Endodermal cell (in vitro differentiated cells): ENCODE measurements around the gene ELMO1. TPM values are rescaled to one million over a fixed set of nuclear protein-coding genes. Genes with fewer than 3 reads are reported as not detected.

Source experiments
- DNase-seq: peaks from one replicate; pipeline ENCODE4 v3.0.0-alpha.2; 2017
- H3K27ac ChIP-seq: 2 replicates; pipeline ENCODE4 v1.5.1; 2013; ENCODE audit warnings: mild to moderate bottlenecking, low read depth, low read length, moderate library complexity
- H3K27me3 ChIP-seq: 2 replicates; pipeline ENCODE4 v1.6.1; 2013; ENCODE audit warnings: mild to moderate bottlenecking, low read length, moderate library complexity; ENCODE audit not compliant: insufficient read depth, control insufficient read depth, poor library complexity, severe bottlenecking
- H3K36me3 ChIP-seq: 2 replicates; pipeline ENCODE4 v1.7.0; 2013; ENCODE audit warnings: mild to moderate bottlenecking, low read length, moderate library complexity; ENCODE audit not compliant: control insufficient read depth, insufficient read depth
- H3K4me1 ChIP-seq: one replicate; pipeline ENCODE4 v1.7.0; 2013; ENCODE audit warnings: low read length; ENCODE audit not compliant: control insufficient read depth, insufficient read depth
- H3K4me3 ChIP-seq: 2 replicates; pipeline ENCODE4 v1.5.1; 2013; ENCODE audit warnings: mild to moderate bottlenecking, low read length, moderate library complexity
- H3K9ac ChIP-seq: 2 replicates; pipeline ENCODE4 v1.6.1; 2013; ENCODE audit warnings: mild to moderate bottlenecking, low read length, moderate library complexity; ENCODE audit not compliant: poor library complexity, severe bottlenecking; ENCODE audit errors: extremely low read depth
- H3K9me3 ChIP-seq: 2 replicates; pipeline ENCODE4 v1.6.1; 2013; ENCODE audit warnings: mild to moderate bottlenecking, low read length, moderate library complexity; ENCODE audit not compliant: control insufficient read depth
- H3K27ac Mint-ChIP-seq: 2 replicates; pipeline ENCODE4 v1.8.0; 2020; ENCODE audit warnings: mixed read lengths
- H3K27me3 Mint-ChIP-seq: 2 replicates; pipeline ENCODE4 v1.8.0; 2021; ENCODE audit warnings: mild to moderate bottlenecking, mixed read lengths; ENCODE audit not compliant: insufficient read depth
- H3K36me3 Mint-ChIP-seq: 2 replicates; pipeline ENCODE4 v1.8.0; 2020; ENCODE audit warnings: low read depth, mixed read lengths
- H3K4me1 Mint-ChIP-seq: 2 replicates; pipeline ENCODE4 v1.8.0; 2020; ENCODE audit warnings: mixed read lengths
- H3K4me3 Mint-ChIP-seq: 2 replicates; pipeline ENCODE4 v1.8.0; 2020; ENCODE audit warnings: mild to moderate bottlenecking, moderate library complexity, mixed read lengths
- H3K9me3 Mint-ChIP-seq: 2 replicates; pipeline ENCODE4 v1.8.0; 2020; ENCODE audit warnings: mild to moderate bottlenecking, mixed read lengths
- CTCF ChIP-seq: fragments of 200-600 bp; sonication (generic); conservative IDR thresholded peaks from 2 replicates; pipeline ENCODE4 v1.5.0; 2021; ENCODE audit warnings: antibody characterized with exemption, mild to moderate bottlenecking
- WGBS, 2 experiments: methylation state at CpG; one replicate each; pipeline versions ENCODE4 v1.1.5 to v1.1.7; 2013; ENCODE audit warnings: missing lambda C conversion rate in 2 of 2, mixed read lengths in 1 of 2; ENCODE audit not compliant: insufficient coverage in 1 of 2, insufficient read length in 1 of 2; 5-methylcytosine and 5-hydroxymethylcytosine counted together
- total RNA-seq, 2 donors: library from RNA; stranded (reverse); fragmentation: NEBNext Ultra II Directional in 1 of 2; extraction: Animal tissue kit (Norgen Biotek cat#: 25700) in 1 of 2; gene quantifications; 2 replicates in 1 of 2; 3 replicates in 1 of 2; pipeline ENCODE4 v1.2.1, GENCODE V29; 2021

The ELMO1 gene
- total RNA-seq, 2 donors from 2014 or later = 120 to 131 TPM

- TF ChIP-seq CTCF = no peak
- H3K36me3 Mint-ChIP-seq = peaks cover 2% of the 10 kb centered on the region
- Histone ChIP-seq H3K36me3 (peaks cover 5% of the 10 kb centered on the region), H3K9me3 (no peaks in the 10 kb centered on the region), H3K4me1 (no peaks in the 10 kb centered on the region), H3K4me3 (no peak overlapping the region), H3K9ac (no peak overlapping the region), H3K27ac (no peak overlapping the region), H3K27me3 (no peaks in the 10 kb centered on the region)
- DNase-seq = peak; percentile 2
- no peak overlapping the region for H3K4me3 Mint-ChIP-seq
- peaks cover 8% of the 10 kb centered on the region for H3K4me1 Mint-ChIP-seq
- no peak overlapping the region for H3K27ac Mint-ChIP-seq
- H3K27me3 Mint-ChIP-seq = no peaks in the 10 kb centered on the region
- no peaks in the 10 kb centered on the region for H3K9me3 Mint-ChIP-seq
- 80% methylated on average over 3 of the region's 5 CpGs; no CpG with 5 or more reads in 1 of the 2 experiments for WGBS, 2 experiments
Observed at GRCh38 chr7:36910859-36911258, 537.8 kb downstream of the ELMO1 start.

DNA sequence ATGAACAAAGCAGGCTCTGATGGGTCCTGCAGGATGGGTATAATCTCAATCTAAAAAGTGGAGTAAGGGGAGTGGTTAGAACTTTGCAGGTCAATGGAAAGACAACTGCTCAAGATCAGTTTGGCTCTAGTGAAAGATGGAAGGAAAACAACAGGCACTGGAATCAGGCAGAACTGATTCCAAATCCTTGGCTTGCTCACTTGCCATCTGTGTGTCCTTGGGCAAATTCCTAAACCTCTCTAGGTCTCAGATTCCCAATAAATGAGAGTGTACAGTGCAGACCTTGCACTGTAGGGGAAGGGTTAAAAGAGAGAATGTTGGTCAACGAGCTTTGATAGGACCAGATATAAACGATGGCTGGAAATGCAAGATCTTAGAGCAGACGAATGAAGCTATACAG is 538.3 kb downstream of the ELMO1 start:
- WGBS, 2 experiments = 81 to 93% methylated on average over 3 of the region's 3 CpGs
- Mint-ChIP-seq H3K4me3 (no peak overlapping the region), H3K4me1 (peaks cover 11% of the 10 kb centered on the region), H3K27me3 (no peaks in the 10 kb centered on the region), H3K27ac (no peak overlapping the region), H3K36me3 (no peaks in the 10 kb centered on the region), H3K9me3 (no peaks in the 10 kb centered on the region)
- Histone ChIP-seq H3K36me3 (peaks cover 5% of the 10 kb centered on the region), H3K27me3 (no peaks in the 10 kb centered on the region), H3K9ac (no peak overlapping the region), H3K27ac (no peak overlapping the region), H3K4me1 (no peaks in the 10 kb centered on the region), H3K9me3 (no peaks in the 10 kb centered on the region), H3K4me3 (no peak overlapping the region)
- DNase-seq = peak; percentile 4
- TF ChIP-seq CTCF = no peak

DNA sequence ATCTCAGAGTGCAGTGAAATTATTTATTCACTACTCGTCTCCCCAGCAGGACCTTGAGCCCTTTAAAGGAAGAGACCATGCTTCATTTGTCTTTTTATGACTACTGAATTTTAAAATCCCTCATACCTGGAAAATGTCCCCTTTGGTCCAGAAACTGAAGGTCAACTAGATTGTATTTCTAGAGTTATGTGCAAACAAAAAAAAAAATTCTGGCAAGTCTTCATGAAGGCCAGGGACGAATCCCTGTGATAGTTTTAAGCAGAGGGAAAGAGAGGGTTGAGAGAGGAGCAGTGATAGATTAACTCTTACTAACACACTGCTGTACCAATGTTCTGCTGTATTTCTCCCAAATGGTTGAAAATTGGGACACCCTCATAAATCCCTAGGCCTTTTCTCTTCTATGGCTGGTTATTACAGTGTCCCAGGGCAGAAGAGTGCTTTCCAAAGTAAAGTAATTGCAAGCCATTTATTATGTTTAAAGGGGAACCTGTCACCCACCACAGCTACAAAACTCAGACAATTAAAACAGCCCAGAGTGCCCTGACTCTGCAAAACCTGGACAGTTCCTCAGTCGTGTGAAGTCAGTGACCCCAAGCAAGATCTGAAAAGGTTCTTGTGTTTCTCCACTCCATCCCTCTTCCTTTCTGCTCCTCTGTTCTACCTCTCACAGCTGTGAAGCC is 541.6 kb downstream of the ELMO1 start:
- Mint-ChIP-seq H3K9me3 (no peaks in the 10 kb centered on the region), H3K4me3 (no peak overlapping the region), H3K27ac (no peak overlapping the region)

More for the DNA sequence above, 541.6 kb downstream of the ELMO1 start:
- Mint-ChIP-seq H3K4me1 (peaks cover 16% of the 10 kb centered on the region), H3K27me3 (no peaks in the 10 kb centered on the region), H3K36me3 (peaks cover 4% of the 10 kb centered on the region)
- Histone ChIP-seq H3K4me3 (no peak overlapping the region), H3K9ac (no peak overlapping the region), H3K4me1 (no peaks in the 10 kb centered on the region), H3K36me3 (peaks cover 5% of the 10 kb centered on the region), H3K27me3 (no peaks in the 10 kb centered on the region), H3K27ac (no peak overlapping the region), H3K9me3 (no peaks in the 10 kb centered on the region)
- WGBS, 2 experiments = 55 to 74% methylated on average over 2 to 3 of the region's 3 CpGs
- TF ChIP-seq CTCF = no peak
- DNase-seq = no peak
